ENCODE measurements around the gene FOXE3. TPM values are rescaled to one million over a fixed set of nuclear protein-coding genes. Genes with fewer than 3 reads are reported as not detected.

FOXE3 gene
- total RNA-seq, 6 experiments from 2014 or later = not detected

- H3K27me3 Mint-ChIP-seq (ENCODE audit: insufficient read depth) = peaks cover 20% of the 10 kb centered on the region
- no peak overlapping the region for H3K4me3 Mint-ChIP-seq
- no peak for TF ChIP-seq CTCF (IDR thresholded peaks at IDR 0.05)
- H3K36me3 Mint-ChIP-seq (ENCODE audit: low read depth) = no peaks in the 10 kb centered on the region
- H3K4me1 Mint-ChIP-seq (ENCODE audit: low read depth) = no peaks in the 10 kb centered on the region
- H3K9me3 Mint-ChIP-seq = no peaks in the 10 kb centered on the region
- no peak for DNase-seq
- no peak overlapping the region for H3K27ac Mint-ChIP-seq
Measured at GRCh38 chr1:47465605-47466004, 49.5 kb downstream of the FOXE3 start.

Other genes with a start within 250 kb of the FOXE3 start
- gene PDZK1IP1, start 226.2 kb upstream of the FOXE3 start, total RNA-seq (2021; fragmentation: NEBNext Ultra II Directional; extraction: Animal tissue kit (Norgen Biotek cat#: 25700)) = not detected
- gene TAL1, start 184.1 kb upstream of the FOXE3 start, total RNA-seq (2021; fragmentation: NEBNext Ultra II Directional; extraction: Animal tissue kit (Norgen Biotek cat#: 25700)) = not detected
- 10 to 100 TPM in 5 of 6 experiments, 1 to 10 TPM in 1; 7.9 to 16.0 (median 13.6) TPM for gene STIL, start 102.1 kb upstream of the FOXE3 start, total RNA-seq (2021; fragmentation: NEBNext Ultra II Directional; extraction: Animal tissue kit (Norgen Biotek cat#: 25700))
- 100 to 1,000 TPM; 118 to 141 (median 131) TPM for gene CMPK1, start 82.5 kb upstream of the FOXE3 start, total RNA-seq (2021; fragmentation: NEBNext Ultra II Directional; extraction: Animal tissue kit (Norgen Biotek cat#: 25700))
- under 1 TPM; 0.19 to 0.31 (median 0.21) TPM for gene FOXD2, start 21.8 kb downstream of the FOXE3 start, total RNA-seq (2021; fragmentation: NEBNext Ultra II Directional; extraction: Animal tissue kit (Norgen Biotek cat#: 25700))